Measurements from ENCODE around the gene DEFB123. TPM values are rescaled to one million over a fixed set of nuclear protein-coding genes. Genes with fewer than 3 reads are reported as not detected.
"Not testable (repeated sequence)": the region's sequence is repeated elsewhere in the genome, so short reads cannot be mapped to it uniquely, and the experiment has no call there.

The DEFB123 gene
- total RNA-seq, 4 donors from 2014 or later = not detected

- no peak overlapping the region for H3K4me3 ChIP-seq (ENCODE audit: low read depth, poor library complexity, severe bottlenecking)
- TF ChIP-seq POLR2A (IDR thresholded peaks at IDR 0.05) = no peak
- no peak for TF ChIP-seq CTCF (IDR thresholded peaks at IDR 0.05)
- intact Hi-C loops (cut with DNase I; ENCODE audit: low total_unique reads) = no loop called here
- DNase-seq (ENCODE audit: low spot score in 2 of 2) = no peak
- WGBS, 2 donors = 53 to 60% methylated on average over 1 of the region's 1 CpG
Measured at GRCh38 chr20:31410011-31410410, 30.4 kb upstream of the DEFB123 start.

DNA sequence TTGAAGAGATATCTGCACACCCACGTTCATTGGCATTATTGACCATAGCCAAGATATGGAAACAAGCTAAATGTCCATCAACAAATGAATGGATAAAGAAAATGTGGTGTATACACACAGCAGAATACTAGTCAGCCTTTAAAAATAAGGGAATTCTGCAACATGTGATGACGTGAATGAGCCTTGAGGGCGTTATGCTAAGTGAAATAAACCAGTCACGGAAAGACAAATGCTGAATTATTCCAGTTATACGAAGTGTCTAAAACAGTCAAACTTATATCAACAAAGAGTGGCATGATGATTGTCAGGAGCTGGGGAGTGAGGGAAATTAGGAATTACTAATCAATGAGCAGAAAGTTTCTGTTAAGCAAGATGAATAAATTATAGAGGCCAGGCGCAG lies 26.1 kb upstream of the DEFB123 start:
- no peak overlapping the region for H3K4me3 ChIP-seq (ENCODE audit: low read depth, poor library complexity, severe bottlenecking)
- DNase-seq (ENCODE audit: low spot score in 2 of 2) = no peak
- 59 to 68% methylated on average over 6 of the region's 6 CpGs for WGBS, 2 donors
- intact Hi-C loops (cut with DNase I; ENCODE audit: low total_unique reads) = no loop called here
- TF ChIP-seq POLR2A (IDR thresholded peaks at IDR 0.05) (no peak), CTCF (IDR thresholded peaks at IDR 0.05) (no peak)

DNA sequence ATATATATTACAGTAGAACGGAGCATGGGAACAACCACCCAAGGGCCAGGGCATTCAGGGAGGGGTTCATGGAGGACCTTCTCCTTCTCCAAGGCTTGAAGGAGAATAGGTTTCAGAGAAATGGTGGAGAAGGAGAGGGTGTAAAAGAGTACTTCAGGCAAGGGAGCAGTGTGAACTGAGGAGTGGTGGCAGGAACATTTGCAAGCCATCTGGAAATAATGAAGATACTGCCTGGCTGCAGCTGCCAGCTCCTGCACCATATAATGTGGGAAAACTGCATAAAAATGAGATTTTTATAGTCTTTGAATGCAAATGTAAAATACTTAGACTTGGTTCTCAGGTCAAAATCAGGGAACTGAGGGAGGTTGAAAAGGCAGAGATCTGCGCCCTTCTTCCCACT lies 24.8 kb upstream of the DEFB123 start:
- no peak overlapping the region for H3K4me3 ChIP-seq (ENCODE audit: low read depth, poor library complexity, severe bottlenecking)
- WGBS, 2 donors = 87 to 91% methylated on average over 2 of the region's 2 CpGs
- TF ChIP-seq POLR2A (IDR thresholded peaks at IDR 0.05) (no peak), CTCF (IDR thresholded peaks at IDR 0.05) (no peak)
- intact Hi-C loops (cut with DNase I; ENCODE audit: low total_unique reads) = no loop called here
- DNase-seq (ENCODE audit: low spot score in 2 of 2) = no peak

DNA sequence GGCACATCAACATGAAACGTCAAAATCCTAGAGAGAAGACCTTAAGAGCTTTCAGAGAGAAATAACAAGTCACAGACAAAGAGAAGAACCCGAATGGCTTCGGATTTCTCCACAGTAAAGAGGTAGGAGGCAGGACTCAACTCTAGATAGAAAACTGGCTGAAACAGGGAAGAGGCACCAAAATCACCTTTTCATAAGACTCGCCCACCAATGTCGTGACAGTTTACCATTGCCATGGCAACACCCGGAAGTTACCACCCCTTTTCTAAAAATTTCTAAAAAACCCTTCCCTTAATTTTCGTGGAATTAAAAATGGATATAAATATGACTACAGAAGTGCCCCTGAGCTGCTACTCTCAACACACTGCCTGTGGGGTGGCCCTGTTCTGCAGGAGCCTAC lies 22.1 kb upstream of the DEFB123 start:
- intact Hi-C loops (cut with DNase I; ENCODE audit: low total_unique reads) = no loop called here
- 80 to 87% methylated on average over 7 of the region's 7 CpGs for WGBS, 2 donors
- DNase-seq (ENCODE audit: low spot score in 2 of 2) = no peak
- TF ChIP-seq CTCF (IDR thresholded peaks at IDR 0.05) (no peak), POLR2A (IDR thresholded peaks at IDR 0.05) (no peak)
- H3K4me3 ChIP-seq (ENCODE audit: low read depth, poor library complexity, severe bottlenecking) = no peak overlapping the region

DNA sequence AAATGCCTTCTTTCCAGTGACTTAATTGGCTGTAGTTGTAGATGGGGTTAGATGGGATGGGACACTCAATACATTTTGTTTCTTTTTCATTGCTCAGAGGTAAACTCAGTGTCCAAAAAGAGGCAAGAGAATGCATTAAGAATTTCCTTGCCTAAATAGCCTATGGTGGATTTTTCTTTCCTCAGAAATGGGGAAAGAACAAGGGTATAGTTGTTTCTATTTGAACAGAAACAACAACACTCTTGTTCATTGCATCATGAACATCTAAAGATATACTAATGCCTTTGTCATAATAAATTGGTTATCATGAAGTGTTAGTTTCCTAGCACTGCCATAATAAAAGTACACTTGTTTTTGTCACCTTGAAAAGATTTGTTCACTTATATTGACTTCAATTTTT lies 14.6 kb upstream of the DEFB123 start:
- no peak overlapping the region for H3K4me3 ChIP-seq (ENCODE audit: low read depth, poor library complexity, severe bottlenecking)
- DNase-seq (ENCODE audit: low spot score in 2 of 2) = no peak
- TF ChIP-seq CTCF (IDR thresholded peaks at IDR 0.05) (no peak), POLR2A (IDR thresholded peaks at IDR 0.05) (no peak)
- intact Hi-C loops (cut with DNase I; ENCODE audit: low total_unique reads) = no loop called here

DNA sequence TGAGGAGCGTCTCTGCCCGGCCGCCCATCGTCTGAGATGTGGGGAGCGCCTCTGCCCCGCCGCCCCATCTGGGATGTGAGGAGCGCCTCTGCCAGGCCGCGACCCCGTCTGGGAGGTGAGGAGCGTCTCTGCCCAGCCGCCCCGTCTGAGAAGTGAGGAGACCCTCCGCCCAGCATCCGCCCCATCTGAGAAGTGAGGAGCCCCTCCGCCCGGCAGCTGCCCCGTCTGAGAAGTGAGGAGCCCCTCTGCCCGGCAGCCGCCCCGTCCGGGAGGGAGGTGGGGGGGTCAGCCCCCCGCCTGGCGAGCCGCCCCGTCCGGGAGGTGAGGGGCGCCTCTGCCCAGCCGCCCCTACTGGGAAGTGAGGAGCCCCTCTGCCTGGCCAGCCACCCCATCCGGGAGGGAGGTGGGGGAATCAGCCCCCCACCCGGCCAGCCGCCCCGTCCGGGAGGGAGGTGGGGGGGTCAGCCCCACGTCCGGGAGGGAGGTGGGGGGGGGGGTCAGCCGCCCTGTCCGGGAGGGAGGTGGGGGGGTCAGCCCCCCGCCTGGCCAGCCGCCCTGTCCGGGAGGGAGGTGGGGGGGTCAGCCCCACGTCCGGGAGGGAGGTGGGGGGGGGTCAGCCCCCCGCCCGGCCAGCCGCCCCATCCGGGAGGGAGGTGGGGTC lies 13.4 kb upstream of the DEFB123 start:
- DNase-seq (ENCODE audit: low spot score in 2 of 2); H3K4me3 ChIP-seq (ENCODE audit: low read depth, poor library complexity, severe bottlenecking); intact Hi-C loops (cut with DNase I; ENCODE audit: low total_unique reads): not testable (repeated sequence)
- 89 to 92% methylated on average over 15 to 17 of the region's 48 CpGs for WGBS, 2 donors

DNA sequence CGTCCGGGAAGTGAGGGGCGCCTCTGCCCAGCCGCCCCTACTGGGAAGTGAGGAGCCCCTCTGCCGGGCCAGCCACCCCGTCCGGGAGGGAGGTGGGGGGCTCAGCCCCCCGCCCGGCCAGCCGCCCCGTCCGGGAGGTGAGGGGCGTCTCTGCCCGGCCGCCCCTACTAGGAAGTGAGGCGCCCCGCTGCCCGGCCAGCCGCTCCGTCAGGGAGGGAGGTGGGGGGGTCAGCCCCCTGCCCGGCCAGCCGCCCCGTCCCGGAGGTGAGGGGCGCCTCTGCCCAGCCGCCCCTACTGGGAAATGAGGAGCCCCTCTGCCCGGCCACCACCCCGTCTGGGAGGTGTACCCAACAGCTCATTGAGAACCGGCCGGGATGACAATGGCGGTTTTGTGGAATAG lies 12.9 kb upstream of the DEFB123 start:
- intact Hi-C loops (cut with DNase I; ENCODE audit: low total_unique reads); DNase-seq (ENCODE audit: low spot score in 2 of 2); H3K4me3 ChIP-seq (ENCODE audit: low read depth, poor library complexity, severe bottlenecking): not testable (repeated sequence)
- WGBS, 2 donors = 95 to 96% methylated on average over 11 to 16 of the region's 31 CpGs

All from lower leg skin (tissue), 4 donors.